Neural crest cell (in vitro differentiated cells): Measurements from ENCODE around the gene ZNF521. TPM values are rescaled to one million over a fixed set of nuclear protein-coding genes. Genes with fewer than 3 reads are reported as not detected.

Source experiments
- DNase-seq: peaks from one replicate; pipeline ENCODE4 v3.0.0; 2021; ENCODE audit warnings: low read depth, mixed read lengths, low spot score
- H3K27ac Mint-ChIP-seq: one replicate; pipeline ENCODE4 v1.8.0; 2021; ENCODE audit warnings: mild to moderate bottlenecking, mixed read lengths; ENCODE audit not compliant: unreplicated experiment
- H3K27me3 Mint-ChIP-seq: 2 replicates; pipeline ENCODE4 v1.8.0; 2021; ENCODE audit warnings: low read depth, mild to moderate bottlenecking, mixed read lengths
- H3K36me3 Mint-ChIP-seq: 2 replicates; pipeline ENCODE4 v1.8.0; 2021; ENCODE audit warnings: low read depth, mild to moderate bottlenecking, mixed read lengths
- H3K4me1 Mint-ChIP-seq: 2 replicates; pipeline ENCODE4 v1.8.0; 2021; ENCODE audit warnings: mixed read lengths
- H3K4me3 Mint-ChIP-seq: one replicate; pipeline ENCODE4 v1.8.0; 2021; ENCODE audit warnings: mild to moderate bottlenecking, mixed read lengths
- H3K9me3 Mint-ChIP-seq: 2 replicates; pipeline ENCODE4 v1.8.0; 2021; ENCODE audit warnings: mixed read lengths
- CTCF ChIP-seq: fragments of 200-600 bp; sonication (generic); conservative IDR thresholded peaks from 2 replicates; pipeline ENCODE4 v1.5.0; 2021; ENCODE audit warnings: antibody characterized with exemption, mild to moderate bottlenecking
- total RNA-seq: library from RNA; stranded (reverse); gene quantifications from 2 replicates; pipeline ENCODE4 v1.2.1, GENCODE V29; 2021

ZNF521 gene
- total RNA-seq, 1 donor from 2014 or later, result 86.1 TPM

- no peak for DNase-seq
- Mint-ChIP-seq H3K36me3 (peaks cover 31% of the 10 kb centered on the region), H3K4me1 (peaks cover 35% of the 10 kb centered on the region), H3K4me3 (no peak overlapping the region), H3K27ac (no peak overlapping the region), H3K9me3 (no peaks in the 10 kb centered on the region), H3K27me3 (no peaks in the 10 kb centered on the region)
- no peak for TF ChIP-seq CTCF
Measured at GRCh38 chr18:25228410-25228809, 123.6 kb downstream of the ZNF521 start.

GRCh38 chr18:25225151-25225550, 126.8 kb downstream of the ZNF521 start:
- H3K36me3 Mint-ChIP-seq, result peaks cover 38% of the 10 kb centered on the region
- no peaks in the 10 kb centered on the region for H3K27me3 Mint-ChIP-seq

GRCh38 chr18:25223899-25224886, 127.8 kb downstream of the ZNF521 start:
- Mint-ChIP-seq H3K9me3 (no peaks in the 10 kb centered on the region), H3K4me1 (peaks cover 19% of the 10 kb centered on the region), H3K4me3 (no peak overlapping the region), H3K27me3 (no peaks in the 10 kb centered on the region), H3K36me3 (peaks cover 39% of the 10 kb centered on the region), H3K27ac (no peak overlapping the region)
- no peak for DNase-seq
- TF ChIP-seq CTCF, result no peak

More at GRCh38 chr18:25225151-25225550, 126.8 kb downstream of the ZNF521 start:
- no peaks in the 10 kb centered on the region for H3K9me3 Mint-ChIP-seq
- H3K4me1 Mint-ChIP-seq, result peaks cover 17% of the 10 kb centered on the region
- no peak for DNase-seq
- H3K27ac Mint-ChIP-seq, result no peak overlapping the region
- TF ChIP-seq CTCF, result no peak
- H3K4me3 Mint-ChIP-seq, result no peak overlapping the region

- H3K9me3 Mint-ChIP-seq, result no peaks in the 10 kb centered on the region
- H3K4me1 Mint-ChIP-seq, result peaks cover 12% of the 10 kb centered on the region
- H3K27ac Mint-ChIP-seq, result no peak overlapping the region
- no peak overlapping the region for H3K4me3 Mint-ChIP-seq
- peaks cover 44% of the 10 kb centered on the region for H3K36me3 Mint-ChIP-seq
- H3K27me3 Mint-ChIP-seq, result no peaks in the 10 kb centered on the region
- no peak for TF ChIP-seq CTCF
- DNase-seq, result no peak
Measured at GRCh38 chr18:25223211-25223610, 128.8 kb downstream of the ZNF521 start.

GRCh38 chr18:25222648-25223047, 129.3 kb downstream of the ZNF521 start:
- H3K36me3 Mint-ChIP-seq, result peaks cover 49% of the 10 kb centered on the region
- DNase-seq, result no peak
- no peaks in the 10 kb centered on the region for H3K9me3 Mint-ChIP-seq
- H3K4me1 Mint-ChIP-seq, result peaks cover 12% of the 10 kb centered on the region
- no peak overlapping the region for H3K4me3 Mint-ChIP-seq
- no peak overlapping the region for H3K27ac Mint-ChIP-seq
- no peaks in the 10 kb centered on the region for H3K27me3 Mint-ChIP-seq
- no peak for TF ChIP-seq CTCF
